ENCODE results near the gene FBRSL1. TPM values are rescaled to one million over a fixed set of nuclear protein-coding genes. Genes with fewer than 3 reads are reported as not detected.

The FBRSL1 gene
- total and polyA plus RNA-seq, 10 donors = 14.3 to 161 (median 49.8) TPM

GRCh38 chr12:132560614-132561426, 70.9 kb downstream of the FBRSL1 start:
- DNase-seq = peak; percentile 91
- TF ChIP-seq POLR2AphosphoS5 (IDR thresholded peaks at IDR 0.05) = peak in 1 of 3 donors; percentile 51
- TF ChIP-seq CTCF (IDR thresholded peaks at IDR 0.05 in 8 of 11, conservative IDR thresholded peaks at IDR 0.05 in 3 of 11) = peak; percentile 17 to 82 (median 75)
- no peak for TF ChIP-seq POLR2A (IDR thresholded peaks at IDR 0.05)
- H3K36me3 ChIP-seq = peaks cover 0 to 21% (median 0%) of the 10 kb centered on the region in 6 donors
- WGBS, 5 donors = 1 to 7% (median 2%) methylated on average over 31 to 49 of the region's 49 CpGs
- peaks cover 22 to 55% (median 40%) of the 10 kb centered on the region in 6 donors for H3K4me1 ChIP-seq
- intact Hi-C loops (cut with DNase I; ENCODE audit: low total_unique reads) = no loop called here
- peaks cover 0 to 31% (median 2%) of the 10 kb centered on the region in 7 donors for H3K27me3 ChIP-seq (replicated peaks in 1 of 7)
- no peaks in the 10 kb centered on the region for H3K9me3 ChIP-seq
- H3K4me3 ChIP-seq = peak overlapping the region; percentile 47 to 84 (median 65)
- peak overlapping the region in 3 of 8 donors; percentile 13 to 50 (median 24) for H3K27ac ChIP-seq

Other genes starting within 250 kb of the FBRSL1 start
- 1 to 10 TPM in 5 of 7 donors, under 1 TPM in 2; 0.52 to 2.4 (median 1.4) TPM for gene GALNT9, start 160.6 kb upstream of the FBRSL1 start, total RNA-seq
- under 1 TPM; 0.20 to 0.51 (median 0.30) TPM for gene GALNT9, start 160.6 kb upstream of the FBRSL1 start, polyA plus RNA-seq
- 1 to 10 TPM in 1 of 7 donors, under 1 TPM in 4, not detected in 2; 0.54 to 4.1 (median 0.83) TPM for gene LRCOL1, start 120.4 kb downstream of the FBRSL1 start, total RNA-seq
- gene LRCOL1, start 120.4 kb downstream of the FBRSL1 start, polyA plus RNA-seq = 1 to 10 TPM; 2.0 to 4.0 (median 3.8) TPM
- gene P2RX2, start 128.6 kb downstream of the FBRSL1 start, total RNA-seq = 1 to 10 TPM in 5 of 7 donors, under 1 TPM in 2; 0.77 to 3.0 (median 1.7) TPM
- gene P2RX2, start 128.6 kb downstream of the FBRSL1 start, polyA plus RNA-seq = 1 to 10 TPM; 2.8 to 4.5 (median 2.9) TPM
- gene POLE, start 197.2 kb downstream of the FBRSL1 start, total RNA-seq = 100 to 1,000 TPM in 3 of 7 donors, 10 to 100 TPM in 4; 70.1 to 122 (median 99.6) TPM
- gene POLE, start 197.2 kb downstream of the FBRSL1 start, polyA plus RNA-seq = 10 to 100 TPM; 18.1 to 37.6 (median 30.4) TPM
- gene PXMP2, start 197.4 kb downstream of the FBRSL1 start, total RNA-seq = 10 to 100 TPM in 4 of 7 donors, 1 to 10 TPM in 3; 8.4 to 19.6 (median 10.0) TPM
- 10 to 100 TPM in 1 of 3 donors, 1 to 10 TPM in 2; 3.3 to 11.3 (median 7.7) TPM for gene PXMP2, start 197.4 kb downstream of the FBRSL1 start, polyA plus RNA-seq
- 10 to 100 TPM; 19.4 to 28.8 (median 21.7) TPM for gene PGAM5, start 220.7 kb downstream of the FBRSL1 start, total RNA-seq
- 10 to 100 TPM in 2 of 3 donors, 1 to 10 TPM in 1; 8.2 to 24.0 (median 14.1) TPM for gene PGAM5, start 220.7 kb downstream of the FBRSL1 start, polyA plus RNA-seq